AG09309 (cell line): ENCODE data around the gene PLSCR4.

ENCODE experiments used
- DNase-seq: peaks from one replicate; pipeline ENCODE4 v3.0.0-alpha.2; 2010; ENCODE audit warnings: low read depth
- H3K4me3 ChIP-seq: 2 replicates; pipeline ENCODE4 v1.5.1; 2011; ENCODE audit warnings: mild to moderate bottlenecking, low read depth, low read length, moderate library complexity; ENCODE audit not compliant: control insufficient read depth
- TF ChIP-seq, protein P1 (sequence below): IDR thresholded peaks from 2 replicates; pipeline ENCODE4 v1.5.1; 2011; ENCODE audit warnings: mild to moderate bottlenecking, low read depth, low read length, inconsistent platforms; ENCODE audit not compliant: insufficient read depth, control insufficient read depth; ENCODE audit errors: missing control alignments

The PLSCR4 gene

DNA sequence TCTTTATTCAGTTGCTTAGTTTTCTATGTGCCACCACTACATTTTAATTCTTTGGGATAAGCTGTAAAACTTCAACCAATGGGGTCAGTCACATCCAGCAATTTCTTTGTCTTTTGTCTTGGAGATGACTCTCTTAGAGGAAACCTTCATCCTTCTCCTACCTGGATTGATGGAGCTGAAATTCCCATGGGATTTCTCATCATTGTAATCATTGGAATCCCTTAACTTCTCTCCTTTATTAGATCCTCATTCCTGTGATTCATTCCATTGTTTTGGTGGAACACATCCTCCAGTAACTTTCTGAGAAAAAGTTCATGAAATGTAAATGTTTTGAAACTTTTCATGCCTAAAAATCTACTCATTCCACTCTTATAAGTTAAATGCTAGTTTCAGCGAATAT, 80.3 kb downstream of the PLSCR4 start:
- TF ChIP-seq, protein P1, sequence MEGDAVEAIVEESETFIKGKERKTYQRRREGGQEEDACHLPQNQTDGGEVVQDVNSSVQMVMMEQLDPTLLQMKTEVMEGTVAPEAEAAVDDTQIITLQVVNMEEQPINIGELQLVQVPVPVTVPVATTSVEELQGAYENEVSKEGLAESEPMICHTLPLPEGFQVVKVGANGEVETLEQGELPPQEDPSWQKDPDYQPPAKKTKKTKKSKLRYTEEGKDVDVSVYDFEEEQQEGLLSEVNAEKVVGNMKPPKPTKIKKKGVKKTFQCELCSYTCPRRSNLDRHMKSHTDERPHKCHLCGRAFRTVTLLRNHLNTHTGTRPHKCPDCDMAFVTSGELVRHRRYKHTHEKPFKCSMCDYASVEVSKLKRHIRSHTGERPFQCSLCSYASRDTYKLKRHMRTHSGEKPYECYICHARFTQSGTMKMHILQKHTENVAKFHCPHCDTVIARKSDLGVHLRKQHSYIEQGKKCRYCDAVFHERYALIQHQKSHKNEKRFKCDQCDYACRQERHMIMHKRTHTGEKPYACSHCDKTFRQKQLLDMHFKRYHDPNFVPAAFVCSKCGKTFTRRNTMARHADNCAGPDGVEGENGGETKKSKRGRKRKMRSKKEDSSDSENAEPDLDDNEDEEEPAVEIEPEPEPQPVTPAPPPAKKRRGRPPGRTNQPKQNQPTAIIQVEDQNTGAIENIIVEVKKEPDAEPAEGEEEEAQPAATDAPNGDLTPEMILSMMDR = no peak
- DNase-seq = no peak
- H3K4me3 ChIP-seq = no peak overlapping the region

- DNase-seq = no peak
- TF ChIP-seq, protein P1 = no peak
- H3K4me3 ChIP-seq = no peak overlapping the region
Measured at GRCh38 chr3:146169891-146170290, 81.0 kb downstream of the PLSCR4 start.

GRCh38 chr3:146166826-146167225, 84.1 kb downstream of the PLSCR4 start:
- no peak for DNase-seq
- no peak overlapping the region for H3K4me3 ChIP-seq
- TF ChIP-seq, protein P1 = no peak

GRCh38 chr3:146166415-146166821, 84.5 kb downstream of the PLSCR4 start:
- TF ChIP-seq, protein P1 = no peak
- H3K4me3 ChIP-seq = no peak overlapping the region
- DNase-seq = peak; percentile 90

GRCh38 chr3:146165877-146166276, 85.0 kb downstream of the PLSCR4 start:
- TF ChIP-seq, protein P1 = no peak
- no peak overlapping the region for H3K4me3 ChIP-seq
- DNase-seq = no peak

GRCh38 chr3:146164971-146165769, 85.7 kb downstream of the PLSCR4 start:
- TF ChIP-seq, protein P1 = no peak
- no peak overlapping the region for H3K4me3 ChIP-seq
- DNase-seq = peak; percentile 46
